ENCODE data around the gene BAAT. TPM values are rescaled to one million over a fixed set of nuclear protein-coding genes. Genes with fewer than 3 reads are reported as not detected.

BAAT gene
- polyA plus RNA-seq, 1 donor (not counting 4 experiments of a cell fraction or from before 2014, with no cell fraction given) = 0.14 TPM

DNA sequence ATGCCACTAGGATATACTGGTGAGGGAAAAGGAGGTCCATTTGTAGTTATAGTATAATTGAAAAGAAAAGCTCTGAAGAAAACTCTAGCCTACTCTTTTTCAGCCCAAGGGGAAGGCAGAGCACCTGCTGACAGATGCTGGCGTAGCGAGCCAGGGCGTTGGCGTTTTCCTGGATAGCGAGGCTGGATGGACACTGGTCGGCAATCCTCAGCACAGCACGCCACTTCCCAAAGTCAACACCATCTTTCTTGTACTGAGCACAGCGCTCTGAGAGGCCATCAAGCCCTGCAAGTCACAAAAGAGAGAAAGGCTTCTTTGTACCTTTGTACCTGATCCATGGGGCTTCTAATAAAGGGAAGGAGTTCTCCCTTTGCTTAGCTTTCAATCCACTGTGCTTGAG, 42.6 kb upstream of the BAAT start:
- FAIRE-seq = no peak
- no peaks in the 10 kb centered on the region for H3K9me3 ChIP-seq (ENCODE audit: control insufficient read depth, low read depth, low read length)
- H3K9ac ChIP-seq (ENCODE audit: control insufficient read depth, extremely low read depth, insufficient read depth, low read length) = no peak overlapping the region
- no peaks in the 10 kb centered on the region for H3K79me2 ChIP-seq (ENCODE audit: control insufficient read depth, insufficient read depth, low read length)
- H3K27me3 ChIP-seq (ENCODE audit: control insufficient read depth, extremely low read depth, insufficient read depth, low read length) = no peaks in the 10 kb centered on the region
- no peaks in the 10 kb centered on the region for H3K9me1 ChIP-seq (ENCODE audit: control insufficient read depth, extremely low read depth, insufficient read depth, low read length)
- H4K20me1 ChIP-seq (ENCODE audit: control insufficient read depth, extremely low read depth, insufficient read depth, low read length) = no peaks in the 10 kb centered on the region
- TF ChIP-seq EZH2 (IDR thresholded peaks at IDR 0.05; ENCODE audit: low read length) = no peak
- TF ChIP-seq, protein P1, sequence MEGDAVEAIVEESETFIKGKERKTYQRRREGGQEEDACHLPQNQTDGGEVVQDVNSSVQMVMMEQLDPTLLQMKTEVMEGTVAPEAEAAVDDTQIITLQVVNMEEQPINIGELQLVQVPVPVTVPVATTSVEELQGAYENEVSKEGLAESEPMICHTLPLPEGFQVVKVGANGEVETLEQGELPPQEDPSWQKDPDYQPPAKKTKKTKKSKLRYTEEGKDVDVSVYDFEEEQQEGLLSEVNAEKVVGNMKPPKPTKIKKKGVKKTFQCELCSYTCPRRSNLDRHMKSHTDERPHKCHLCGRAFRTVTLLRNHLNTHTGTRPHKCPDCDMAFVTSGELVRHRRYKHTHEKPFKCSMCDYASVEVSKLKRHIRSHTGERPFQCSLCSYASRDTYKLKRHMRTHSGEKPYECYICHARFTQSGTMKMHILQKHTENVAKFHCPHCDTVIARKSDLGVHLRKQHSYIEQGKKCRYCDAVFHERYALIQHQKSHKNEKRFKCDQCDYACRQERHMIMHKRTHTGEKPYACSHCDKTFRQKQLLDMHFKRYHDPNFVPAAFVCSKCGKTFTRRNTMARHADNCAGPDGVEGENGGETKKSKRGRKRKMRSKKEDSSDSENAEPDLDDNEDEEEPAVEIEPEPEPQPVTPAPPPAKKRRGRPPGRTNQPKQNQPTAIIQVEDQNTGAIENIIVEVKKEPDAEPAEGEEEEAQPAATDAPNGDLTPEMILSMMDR (optimal IDR thresholded peaks at IDR 0.05 in 1 of 3, IDR thresholded peaks at IDR 0.05 in 1 of 3, conservative IDR thresholded peaks at IDR 0.05 in 1 of 3; ENCODE audit: extremely low read depth in 1 of 3, insufficient read depth in 2 of 3, low read length in 3 of 3) = no peak
- H2AFZ ChIP-seq (ENCODE audit: control insufficient read depth, low read length) = no peak overlapping the region
- H3K4me2 ChIP-seq (ENCODE audit: control insufficient read depth, extremely low read depth, insufficient read depth, low read depth, low read length) = no peak overlapping the region
- H3K36me3 ChIP-seq (ENCODE audit: control insufficient read depth in 2 of 2, extremely low read depth in 1 of 2, insufficient read depth in 2 of 2, low read length in 2 of 2) = no peaks in the 10 kb centered on the region
- DNase-seq (ENCODE audit: low read depth, low spot score) = no peak
- dilution Hi-C loops (cut with MboI; ENCODE audit: extremely low pct_ligation_motif_present, low sequenced_read_pairs) = no loop called here
- no peak overlapping the region for H3K27ac ChIP-seq (ENCODE audit: control insufficient read depth, insufficient read depth, low read length)
- no peaks in the 10 kb centered on the region for H3K4me1 ChIP-seq (ENCODE audit: control insufficient read depth, extremely low read depth, insufficient read depth, low read length)
- H3K4me3 ChIP-seq (ENCODE audit: control insufficient read depth in 2 of 3, extremely low read depth in 1 of 3, insufficient read depth in 2 of 3, low read depth in 1 of 3, low read length in 3 of 3) = no peak overlapping the region

- H3K27me3 ChIP-seq (ENCODE audit: control insufficient read depth, extremely low read depth, insufficient read depth, low read length) = no peaks in the 10 kb centered on the region
- TF ChIP-seq, protein P1 (optimal IDR thresholded peaks at IDR 0.05 in 1 of 3, IDR thresholded peaks at IDR 0.05 in 1 of 3, conservative IDR thresholded peaks at IDR 0.05 in 1 of 3; ENCODE audit: extremely low read depth in 1 of 3, insufficient read depth in 2 of 3, low read length in 3 of 3) = no peak
- TF ChIP-seq EZH2 (IDR thresholded peaks at IDR 0.05; ENCODE audit: low read length) = no peak
- H2AFZ ChIP-seq (ENCODE audit: control insufficient read depth, low read length) = no peak overlapping the region
- H3K9me1 ChIP-seq (ENCODE audit: control insufficient read depth, extremely low read depth, insufficient read depth, low read length) = no peaks in the 10 kb centered on the region
- no peaks in the 10 kb centered on the region for H4K20me1 ChIP-seq (ENCODE audit: control insufficient read depth, extremely low read depth, insufficient read depth, low read length)
- no peak overlapping the region for H3K27ac ChIP-seq (ENCODE audit: control insufficient read depth, insufficient read depth, low read length)
- H3K36me3 ChIP-seq (ENCODE audit: control insufficient read depth in 2 of 2, extremely low read depth in 1 of 2, insufficient read depth in 2 of 2, low read length in 2 of 2) = no peaks in the 10 kb centered on the region
- H3K4me1 ChIP-seq (ENCODE audit: control insufficient read depth, extremely low read depth, insufficient read depth, low read length) = no peaks in the 10 kb centered on the region
- dilution Hi-C loops (cut with MboI; ENCODE audit: extremely low pct_ligation_motif_present, low sequenced_read_pairs) = no loop called here
- no peak overlapping the region for H3K9ac ChIP-seq (ENCODE audit: control insufficient read depth, extremely low read depth, insufficient read depth, low read length)
- no peak overlapping the region for H3K4me3 ChIP-seq (ENCODE audit: control insufficient read depth in 2 of 3, extremely low read depth in 1 of 3, insufficient read depth in 2 of 3, low read depth in 1 of 3, low read length in 3 of 3)
- DNase-seq (ENCODE audit: low read depth, low spot score) (no peak), FAIRE-seq (no peak)
- H3K9me3 ChIP-seq (ENCODE audit: control insufficient read depth, low read depth, low read length) = no peaks in the 10 kb centered on the region
- no peak overlapping the region for H3K4me2 ChIP-seq (ENCODE audit: control insufficient read depth, extremely low read depth, insufficient read depth, low read depth, low read length)
- no peaks in the 10 kb centered on the region for H3K79me2 ChIP-seq (ENCODE audit: control insufficient read depth, insufficient read depth, low read length)
Observed at GRCh38 chr9:101421653-101422065, 36.9 kb upstream of the BAAT start.

Measured in keratinocyte (primary cell).